ENCODE data around the gene EVI5.

GRCh38 chr1:92587445-92587844 lies 197.5 kb downstream of the EVI5 start:
- TF ChIP-seq CTCF (IDR thresholded peaks at IDR 0.05; ENCODE audit: low read depth, low read length, poor library complexity, severe bottlenecking) (no peak), EZH2phosphoT487 (IDR thresholded peaks at IDR 0.05; ENCODE audit: borderline replicate concordance, low read length) (no peak)
